Vagina (tissue), 2 donors: ENCODE data around the gene FADS6. TPM values are rescaled to one million over a fixed set of nuclear protein-coding genes. Genes with fewer than 3 reads are reported as not detected.

Experiments used
- DNase-seq, 2 donors: peaks; one replicate each; pipeline ENCODE4 v3.0.0-alpha.2; 2017; ENCODE audit errors: extremely low spot score in 2 of 2
- H3K27ac ChIP-seq: fragments of 200-600 bp; sonication (generic); one replicate; pipeline ENCODE4 v1.5.1; 2019
- H3K27me3 ChIP-seq: fragments of 200-600 bp; sonication (generic); one replicate; pipeline ENCODE4 v1.5.1; 2019
- H3K36me3 ChIP-seq, 2 donors: fragments of 200-600 bp; sonication (generic); one replicate each; pipeline ENCODE4 v1.5.1; 2017 to 2019
- H3K4me1 ChIP-seq: fragments of 200-600 bp; sonication (generic); one replicate; pipeline ENCODE4 v1.5.1; 2019
- H3K4me3 ChIP-seq, 2 donors: fragments of 200-600 bp; sonication (generic); 1 replicate in 1 of 2; 2 replicates in 1 of 2; pipeline ENCODE4 v1.5.1; 2016 to 2019
- H3K9me3 ChIP-seq: fragments of 200-600 bp; sonication (generic); one replicate; pipeline ENCODE4 v1.5.1; 2019
- POLR2A ChIP-seq, 2 donors: fragments of 450-650 bp; IDR thresholded peaks; one replicate each; pipeline ENCODE4 v1.6.1; 2017; ENCODE audit warnings: antibody characterized with exemption in 2 of 2, mild to moderate bottlenecking in 2 of 2, moderate library complexity in 2 of 2
- POLR2AphosphoS5 ChIP-seq, 2 donors: sonication (generic); formaldehyde crosslinking; IDR thresholded peaks; one replicate each; pipeline ENCODE4 v1.9.0; 2017; ENCODE audit warnings: antibody characterized with exemption in 2 of 2, mild to moderate bottlenecking in 2 of 2, low read depth in 1 of 2; ENCODE audit not compliant: insufficient read depth in 1 of 2
- intact Hi-C: fragments of 100-400 bp; cut with DNase I; formaldehyde crosslinking; loops from one replicate; pipeline ENCODE4 v1.15.1; 2023
- total RNA-seq: library from RNA; depleted of rRNA; stranded (reverse); fragments of >200 nt; gene quantifications from one replicate; pipeline ENCODE4 v1.2.3, GENCODE V29; 2016
- TF ChIP-seq, protein P1 (sequence below), 3 experiments: fragments of 450-650 bp in 2 of 3; fragments of 200-600 bp in 1 of 3; sonication (generic) in 1 of 3; IDR thresholded peaks; one replicate each; pipeline ENCODE4 v1.5.1; 2017 to 2019; ENCODE audit warnings: antibody characterized with exemption in 3 of 3, mild to moderate bottlenecking in 2 of 3, moderate library complexity in 2 of 3

The FADS6 gene
- total RNA-seq, 1 donor from 2014 or later: 1.5 TPM

DNA sequence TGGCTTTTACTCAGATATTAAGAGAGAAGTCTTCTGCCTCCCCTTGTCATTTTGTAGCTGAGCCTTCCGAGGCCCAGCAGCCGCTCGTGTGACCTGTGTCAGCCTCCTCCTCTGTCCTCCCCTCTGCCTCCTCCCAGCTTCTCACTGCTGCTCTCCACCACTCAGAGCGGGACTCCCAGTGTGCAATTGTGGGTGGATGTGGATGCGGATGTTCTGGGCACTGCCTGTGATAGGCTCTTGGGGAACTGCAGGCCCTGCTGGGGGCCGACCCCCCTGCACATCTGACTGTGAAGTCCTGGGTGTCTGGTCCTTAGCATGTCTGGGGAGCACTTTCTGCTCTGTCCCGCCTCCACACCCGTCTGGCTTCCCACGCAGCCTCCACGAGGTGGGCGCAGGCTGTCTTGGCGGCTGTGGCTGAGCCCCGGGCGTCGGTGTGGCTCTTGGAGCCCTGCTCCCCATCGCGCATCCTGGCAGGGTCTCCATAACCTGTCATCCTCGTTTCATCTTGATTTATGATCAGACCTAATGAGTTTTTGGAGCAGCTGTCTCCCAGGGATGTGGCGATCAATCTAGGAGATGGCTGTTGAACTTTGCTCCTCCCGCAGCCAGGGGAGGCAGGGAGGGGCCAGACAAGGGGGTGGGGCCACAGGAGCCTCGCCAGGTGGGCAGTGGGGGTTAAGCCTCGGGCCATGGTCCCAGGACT is 61.8 kb downstream of the FADS6 start:
- intact Hi-C loops: no loop called here
- H3K27me3 ChIP-seq: no peaks in the 10 kb centered on the region
- H3K4me1 ChIP-seq: no peaks in the 10 kb centered on the region
- H3K36me3 ChIP-seq: peaks cover 0 to 6% of the 10 kb centered on the region in 2 donors
- no peak for DNase-seq
- no peak overlapping the region for H3K27ac ChIP-seq
- no peak overlapping the region for H3K4me3 ChIP-seq
- TF ChIP-seq POLR2A (IDR thresholded peaks at IDR 0.05): no peak
- TF ChIP-seq, protein P1, sequence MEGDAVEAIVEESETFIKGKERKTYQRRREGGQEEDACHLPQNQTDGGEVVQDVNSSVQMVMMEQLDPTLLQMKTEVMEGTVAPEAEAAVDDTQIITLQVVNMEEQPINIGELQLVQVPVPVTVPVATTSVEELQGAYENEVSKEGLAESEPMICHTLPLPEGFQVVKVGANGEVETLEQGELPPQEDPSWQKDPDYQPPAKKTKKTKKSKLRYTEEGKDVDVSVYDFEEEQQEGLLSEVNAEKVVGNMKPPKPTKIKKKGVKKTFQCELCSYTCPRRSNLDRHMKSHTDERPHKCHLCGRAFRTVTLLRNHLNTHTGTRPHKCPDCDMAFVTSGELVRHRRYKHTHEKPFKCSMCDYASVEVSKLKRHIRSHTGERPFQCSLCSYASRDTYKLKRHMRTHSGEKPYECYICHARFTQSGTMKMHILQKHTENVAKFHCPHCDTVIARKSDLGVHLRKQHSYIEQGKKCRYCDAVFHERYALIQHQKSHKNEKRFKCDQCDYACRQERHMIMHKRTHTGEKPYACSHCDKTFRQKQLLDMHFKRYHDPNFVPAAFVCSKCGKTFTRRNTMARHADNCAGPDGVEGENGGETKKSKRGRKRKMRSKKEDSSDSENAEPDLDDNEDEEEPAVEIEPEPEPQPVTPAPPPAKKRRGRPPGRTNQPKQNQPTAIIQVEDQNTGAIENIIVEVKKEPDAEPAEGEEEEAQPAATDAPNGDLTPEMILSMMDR (IDR thresholded peaks at IDR 0.05): no peak
- TF ChIP-seq POLR2AphosphoS5 (IDR thresholded peaks at IDR 0.05; ENCODE audit: insufficient read depth in 1 of 2, low read depth in 1 of 2): no peak
- H3K9me3 ChIP-seq: no peaks in the 10 kb centered on the region

DNA sequence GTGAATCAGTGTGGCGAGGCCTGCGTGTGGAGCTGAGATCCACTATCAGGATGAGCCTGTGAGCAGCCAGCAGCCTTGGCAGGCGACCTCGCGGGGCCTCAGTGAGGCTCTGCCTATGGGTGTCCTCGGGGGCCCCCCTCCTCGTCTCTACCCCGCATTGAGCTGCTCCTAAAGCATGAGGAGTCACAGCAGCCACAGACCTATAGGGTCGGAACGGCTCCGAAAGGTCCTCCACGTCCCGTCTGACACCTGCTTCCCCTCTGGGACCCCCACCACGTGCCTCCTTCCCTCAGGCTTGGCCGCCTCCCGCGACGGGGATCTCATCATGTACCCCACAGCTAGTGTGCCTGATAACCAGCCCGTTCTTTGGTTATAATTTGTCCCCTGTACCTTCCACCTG is 62.6 kb downstream of the FADS6 start:
- no peak overlapping the region for H3K4me3 ChIP-seq
- H3K9me3 ChIP-seq: no peaks in the 10 kb centered on the region
- H3K4me1 ChIP-seq: no peaks in the 10 kb centered on the region
- no peaks in the 10 kb centered on the region for H3K36me3 ChIP-seq
- TF ChIP-seq POLR2AphosphoS5 (IDR thresholded peaks at IDR 0.05; ENCODE audit: insufficient read depth in 1 of 2, low read depth in 1 of 2): no peak
- intact Hi-C loops: no loop called here
- H3K27ac ChIP-seq: no peak overlapping the region
- no peak for DNase-seq
- no peaks in the 10 kb centered on the region for H3K27me3 ChIP-seq

DNA sequence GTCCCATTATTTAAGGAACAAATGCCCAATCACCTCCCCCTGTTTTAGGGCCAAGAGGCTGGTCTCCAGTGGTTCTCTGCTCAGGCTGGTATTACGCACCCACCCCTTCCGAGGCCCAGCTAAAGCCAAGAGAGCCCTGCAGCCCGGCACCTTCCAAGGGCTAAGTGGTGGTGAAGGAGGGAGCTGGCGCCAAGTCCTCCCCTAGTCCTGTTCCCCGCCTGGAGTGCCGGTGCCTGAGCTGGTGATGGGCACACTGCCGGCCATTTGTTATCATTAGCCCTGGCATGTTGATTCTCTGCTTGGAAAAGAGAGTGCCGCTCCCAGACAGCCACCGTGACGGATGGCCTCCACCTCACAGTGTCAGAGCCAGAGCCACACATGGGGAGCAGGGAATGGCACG is 65.6 kb downstream of the FADS6 start:
- Histone ChIP-seq H3K9me3 (no peaks in the 10 kb centered on the region), H3K27me3 (no peaks in the 10 kb centered on the region), H3K4me1 (no peaks in the 10 kb centered on the region), H3K4me3 (no peak overlapping the region), H3K27ac (no peak overlapping the region), H3K36me3 (no peaks in the 10 kb centered on the region)
- intact Hi-C loops: no loop called here
- TF ChIP-seq POLR2A (IDR thresholded peaks at IDR 0.05) (no peak), POLR2AphosphoS5 (IDR thresholded peaks at IDR 0.05; ENCODE audit: insufficient read depth in 1 of 2, low read depth in 1 of 2) (no peak)
- TF ChIP-seq, protein P1 (IDR thresholded peaks at IDR 0.05): no peak
- no peak for DNase-seq

Other genes with a start within 250 kb of the FADS6 start
- 0.49 TPM for gene CD300LF, start 180.7 kb downstream of the FADS6 start, total RNA-seq
- 7.1 TPM for gene RAB37, start 156.4 kb downstream of the FADS6 start, total RNA-seq
- 57.2 TPM for gene NHERF1, start 145.0 kb downstream of the FADS6 start, total RNA-seq
- gene NAT9, start 117.3 kb downstream of the FADS6 start, total RNA-seq: 28.5 TPM
- gene GRIN2C, start 33.7 kb downstream of the FADS6 start, total RNA-seq: not detected
- 16.0 TPM for gene FDXR, start 20.6 kb downstream of the FADS6 start, total RNA-seq
- gene USH1G, start 29.6 kb upstream of the FADS6 start, total RNA-seq: 0.49 TPM
- not detected for gene OTOP2, start 30.6 kb upstream of the FADS6 start, total RNA-seq
- 0.74 TPM for gene OTOP3, start 42.3 kb upstream of the FADS6 start, total RNA-seq
- 13.0 TPM for gene HID1, start 79.1 kb upstream of the FADS6 start, total RNA-seq
- gene CDR2L, start 94.0 kb upstream of the FADS6 start, total RNA-seq: 13.5 TPM
- gene MRPL58, start 119.0 kb upstream of the FADS6 start, total RNA-seq: 33.6 TPM
- 149 TPM for gene ATP5PD, start 153.3 kb upstream of the FADS6 start, total RNA-seq
- gene KCTD2, start 153.6 kb upstream of the FADS6 start, total RNA-seq: 17.2 TPM
- gene SLC16A5, start 194.3 kb upstream of the FADS6 start, total RNA-seq: 26.8 TPM
- 12.8 TPM for gene ARMC7, start 216.3 kb upstream of the FADS6 start, total RNA-seq
- 98.5 TPM for gene NT5C, start 238.1 kb upstream of the FADS6 start, total RNA-seq